ENCODE measurements around the gene AHI1.

GRCh38 chr6:135458051-135458450 is 39.5 kb downstream of the AHI1 start:
- TF ChIP-seq CTCF (IDR thresholded peaks at IDR 0.05) (no peak), ZFX (IDR thresholded peaks at IDR 0.05; ENCODE audit: borderline replicate concordance) (no peak)
